ENCODE results near the gene PTBP3.

PTBP3 gene

DNA sequence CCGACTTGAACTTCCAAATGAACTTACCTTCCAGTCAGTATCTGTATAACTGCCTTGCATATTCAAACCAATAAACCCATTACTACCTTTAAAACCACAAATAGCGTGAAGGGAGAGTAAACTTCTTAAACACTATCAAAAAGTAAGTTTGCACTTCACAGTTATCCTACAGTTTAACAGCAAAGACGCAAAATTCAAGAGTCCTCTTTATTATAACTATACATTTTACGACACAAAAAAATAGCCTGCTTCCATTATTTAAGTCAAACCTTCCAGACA is 1.8 kb downstream of the PTBP3 start:
- TF ChIP-seq, protein P1, sequence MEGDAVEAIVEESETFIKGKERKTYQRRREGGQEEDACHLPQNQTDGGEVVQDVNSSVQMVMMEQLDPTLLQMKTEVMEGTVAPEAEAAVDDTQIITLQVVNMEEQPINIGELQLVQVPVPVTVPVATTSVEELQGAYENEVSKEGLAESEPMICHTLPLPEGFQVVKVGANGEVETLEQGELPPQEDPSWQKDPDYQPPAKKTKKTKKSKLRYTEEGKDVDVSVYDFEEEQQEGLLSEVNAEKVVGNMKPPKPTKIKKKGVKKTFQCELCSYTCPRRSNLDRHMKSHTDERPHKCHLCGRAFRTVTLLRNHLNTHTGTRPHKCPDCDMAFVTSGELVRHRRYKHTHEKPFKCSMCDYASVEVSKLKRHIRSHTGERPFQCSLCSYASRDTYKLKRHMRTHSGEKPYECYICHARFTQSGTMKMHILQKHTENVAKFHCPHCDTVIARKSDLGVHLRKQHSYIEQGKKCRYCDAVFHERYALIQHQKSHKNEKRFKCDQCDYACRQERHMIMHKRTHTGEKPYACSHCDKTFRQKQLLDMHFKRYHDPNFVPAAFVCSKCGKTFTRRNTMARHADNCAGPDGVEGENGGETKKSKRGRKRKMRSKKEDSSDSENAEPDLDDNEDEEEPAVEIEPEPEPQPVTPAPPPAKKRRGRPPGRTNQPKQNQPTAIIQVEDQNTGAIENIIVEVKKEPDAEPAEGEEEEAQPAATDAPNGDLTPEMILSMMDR (IDR thresholded peaks at IDR 0.05; ENCODE audit: unreplicated experiment in 3 of 3), result no peak
- peaks cover 32% of the 10 kb centered on the region for H3K4me1 Mint-ChIP-seq
- peak overlapping the region; percentile 89 to 94 (median 93) for H3K27ac Mint-ChIP-seq
- H3K36me3 Mint-ChIP-seq (ENCODE audit: low read depth), result peaks cover 4% of the 10 kb centered on the region
- H3K4me3 Mint-ChIP-seq, result peak overlapping the region; percentile 91 to 98 (median 96)
- no peaks in the 10 kb centered on the region for H3K9me3 Mint-ChIP-seq
- H3K27me3 Mint-ChIP-seq (ENCODE audit: low read depth), result no peaks in the 10 kb centered on the region

DNA sequence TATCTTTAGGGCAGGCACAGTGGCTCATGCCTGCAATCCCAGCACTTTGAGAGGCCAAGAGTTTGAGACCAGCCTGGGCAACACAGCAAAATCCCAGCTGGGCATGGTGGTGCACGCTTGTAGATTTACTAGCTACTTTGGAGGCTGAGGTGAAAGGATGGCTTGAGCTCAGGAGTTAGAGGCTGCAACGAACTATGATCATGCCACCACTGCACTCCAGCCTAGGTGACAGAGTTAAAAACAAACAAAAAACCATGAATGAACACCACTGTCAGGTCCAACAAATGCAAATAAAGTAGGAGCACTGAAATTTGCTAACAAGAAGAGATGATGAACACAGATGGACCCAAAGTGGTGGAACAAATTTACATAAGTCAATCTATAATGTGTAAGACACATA is 4.9 kb downstream of the PTBP3 start:
- Mint-ChIP-seq H3K36me3 (ENCODE audit: low read depth) (peaks cover 23% of the 10 kb centered on the region), H3K4me1 (peaks cover 36% of the 10 kb centered on the region), H3K4me3 (peak overlapping the region; percentile 21 to 60 (median 47)), H3K27ac (peak overlapping the region; percentile 44 to 57 (median 52)), H3K27me3 (ENCODE audit: low read depth) (no peaks in the 10 kb centered on the region), H3K9me3 (peaks cover 7% of the 10 kb centered on the region)
- TF ChIP-seq, protein P1 (IDR thresholded peaks at IDR 0.05; ENCODE audit: unreplicated experiment in 3 of 3), result no peak

DNA sequence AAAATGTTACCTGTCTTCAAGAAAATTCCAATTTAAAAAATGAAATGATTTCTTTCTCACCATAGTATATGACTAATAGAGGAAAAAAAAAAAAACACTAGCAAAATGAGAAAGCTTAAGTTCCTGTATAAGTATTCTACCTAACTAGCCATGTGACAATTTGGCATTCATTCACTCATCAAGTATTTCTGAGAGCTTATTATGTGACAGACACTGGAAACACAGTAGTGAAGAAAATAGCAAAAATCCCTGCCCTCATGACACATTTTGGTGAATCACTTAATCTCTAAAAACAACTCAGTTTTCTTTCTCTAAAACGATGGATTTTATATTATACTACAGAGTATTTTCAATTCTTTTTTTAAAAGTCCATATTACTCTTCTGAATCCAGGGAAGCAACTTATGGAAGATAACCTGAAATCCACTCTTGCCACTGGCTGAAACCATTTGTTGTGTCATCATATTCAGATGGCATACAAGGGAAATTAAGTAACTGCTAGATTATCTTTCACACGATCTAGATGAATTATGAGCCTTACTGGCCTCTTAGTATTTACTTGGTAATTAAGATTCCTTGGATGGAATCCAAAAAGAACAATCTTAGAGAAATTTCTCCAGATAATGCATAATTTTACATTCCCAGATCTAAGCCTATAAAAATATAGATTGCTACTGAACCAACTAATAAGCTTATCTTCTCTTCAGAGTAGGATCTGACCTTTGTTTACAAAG is 5.5 kb downstream of the PTBP3 start:
- TF ChIP-seq, protein P1 (IDR thresholded peaks at IDR 0.05; ENCODE audit: unreplicated experiment in 3 of 3), result no peak
- peaks cover 11% of the 10 kb centered on the region for H3K9me3 Mint-ChIP-seq
- H3K4me1 Mint-ChIP-seq, result peaks cover 36% of the 10 kb centered on the region
- no peak overlapping the region for H3K4me3 Mint-ChIP-seq
- H3K27ac Mint-ChIP-seq, result peak overlapping the region; percentile 44 to 57 (median 52)
- H3K36me3 Mint-ChIP-seq (ENCODE audit: low read depth), result peaks cover 28% of the 10 kb centered on the region
- H3K27me3 Mint-ChIP-seq (ENCODE audit: low read depth), result no peaks in the 10 kb centered on the region

DNA sequence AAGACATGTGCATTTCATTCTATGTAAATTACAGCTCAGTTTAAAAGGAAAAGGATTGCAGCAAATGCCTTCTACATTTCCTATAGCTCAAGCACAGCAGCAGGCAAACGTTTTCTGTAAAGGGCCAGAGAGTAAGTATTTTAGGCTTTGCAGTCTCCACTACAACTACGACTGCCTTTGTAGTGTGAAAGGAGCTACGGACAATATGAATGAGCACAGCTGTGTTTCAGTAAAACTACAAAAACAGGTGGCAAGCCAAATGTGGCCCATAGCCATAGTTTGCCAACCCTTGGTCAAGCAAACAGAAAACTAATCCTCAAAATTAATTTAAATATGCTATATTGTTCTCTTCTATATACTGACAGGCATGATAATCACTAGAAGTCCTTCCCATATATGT is 7.2 kb downstream of the PTBP3 start:
- H3K4me1 Mint-ChIP-seq, result peaks cover 24% of the 10 kb centered on the region
- peaks cover 3% of the 10 kb centered on the region for H3K27me3 Mint-ChIP-seq (ENCODE audit: low read depth)
- H3K9me3 Mint-ChIP-seq, result peaks cover 17% of the 10 kb centered on the region
- H3K27ac Mint-ChIP-seq, result peak overlapping the region; percentile 37 to 51 (median 49)
- TF ChIP-seq, protein P1 (IDR thresholded peaks at IDR 0.05; ENCODE audit: unreplicated experiment in 3 of 3), result no peak
- H3K4me3 Mint-ChIP-seq, result no peak overlapping the region
- H3K36me3 Mint-ChIP-seq (ENCODE audit: low read depth), result peaks cover 38% of the 10 kb centered on the region

DNA sequence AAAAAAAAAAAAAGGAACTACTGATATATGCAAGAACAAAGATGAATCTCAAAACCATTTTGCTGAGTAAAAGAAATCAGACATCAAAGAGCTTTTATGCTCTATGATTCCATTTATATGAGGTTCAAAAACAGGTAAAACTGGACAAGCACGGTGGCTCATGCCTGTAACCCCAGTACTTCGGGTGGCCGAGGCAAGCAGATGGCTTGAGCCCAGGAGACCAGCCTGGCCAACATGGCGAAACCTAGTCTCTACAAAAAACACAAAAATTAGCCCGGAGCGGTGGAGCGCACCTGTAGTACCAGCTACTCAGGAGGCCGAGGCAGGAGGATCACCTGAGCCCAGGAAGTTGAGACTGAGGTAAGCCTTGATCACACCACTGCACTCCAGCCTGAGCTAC is 7.8 kb downstream of the PTBP3 start:
- TF ChIP-seq, protein P1 (IDR thresholded peaks at IDR 0.05; ENCODE audit: unreplicated experiment in 3 of 3), result no peak
- Mint-ChIP-seq H3K27me3 (ENCODE audit: low read depth) (peaks cover 3% of the 10 kb centered on the region), H3K4me1 (peaks cover 20% of the 10 kb centered on the region), H3K4me3 (peak overlapping the region in 1 of 3 experiments; percentile 11), H3K9me3 (peaks cover 19% of the 10 kb centered on the region), H3K27ac (peak overlapping the region; percentile 37 to 51 (median 49)), H3K36me3 (ENCODE audit: low read depth) (peaks cover 41% of the 10 kb centered on the region)

DNA sequence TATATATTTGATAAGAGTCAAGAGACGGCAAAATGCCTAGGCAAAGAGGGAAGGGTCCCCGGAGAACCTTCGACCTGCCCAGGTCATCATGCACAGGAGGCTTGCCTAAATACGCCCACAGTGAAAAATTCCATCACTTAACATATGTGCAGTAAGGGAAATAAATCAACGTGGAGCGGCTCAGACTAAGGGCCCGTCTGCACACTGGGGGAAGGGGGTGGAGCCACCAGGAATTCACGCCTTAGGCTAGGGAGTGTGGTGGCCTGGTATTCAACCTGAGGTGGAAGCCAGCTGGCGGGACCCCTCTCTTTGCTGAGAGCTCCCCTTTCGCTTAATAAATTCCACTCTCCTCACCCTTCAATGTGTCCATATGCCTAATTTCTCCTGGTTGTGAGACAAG is 8.3 kb downstream of the PTBP3 start:
- Mint-ChIP-seq H3K27me3 (ENCODE audit: low read depth) (peaks cover 3% of the 10 kb centered on the region), H3K27ac (no peak overlapping the region), H3K9me3 (peaks cover 19% of the 10 kb centered on the region), H3K4me3 (no peak overlapping the region), H3K36me3 (ENCODE audit: low read depth) (peaks cover 44% of the 10 kb centered on the region), H3K4me1 (peaks cover 17% of the 10 kb centered on the region)
- TF ChIP-seq, protein P1 (IDR thresholded peaks at IDR 0.05; ENCODE audit: unreplicated experiment in 3 of 3), result no peak
